ENCODE measurements around the gene ESD. TPM values are rescaled to one million over a fixed set of nuclear protein-coding genes. Genes with fewer than 3 reads are reported as not detected.
A peak's percentile ranks its signal among the peaks of the same experiment; 100 is the strongest.

Gene ESD
- total RNA-seq (100 to 1,000 TPM in 1 of 2 donors, 10 to 100 TPM in 1; 78.9 to 167 TPM), polyA plus RNA-seq (100 to 1,000 TPM in 1 of 2 donors, 10 to 100 TPM in 1; 96.1 to 102 TPM)
- long read RNA-seq, donor 1, transcript ESD-202 (10 exons, 1,192 nt), result major isoform, 62 of 152 reads
- long read RNA-seq, donor 1, partial matches to known transcripts, result 65 of 152 reads
- long read RNA-seq, donor 1, other reads (novel, unspliced or antisense), result 25 of 152 reads
- long read RNA-seq, donor 2, transcript ESD-202 (10 exons, 1,192 nt), result major isoform, 31 of 52 reads
- long read RNA-seq, donor 2, partial matches to known transcripts, result 6 of 52 reads
- long read RNA-seq, donor 2, other reads (novel, unspliced or antisense), result 15 of 52 reads
- long read RNA-seq, donor 3, transcript ESD-202 (10 exons, 1,192 nt), result major isoform, 41 of 81 reads
- long read RNA-seq, donor 3, partial matches to known transcripts, result 24 of 81 reads
- long read RNA-seq, donor 3, other reads (novel, unspliced or antisense), result 16 of 81 reads
- long read RNA-seq, donor 4, transcript ESD-202 (10 exons, 1,192 nt), result major isoform, 15 of 62 reads
- long read RNA-seq, donor 4, partial matches to known transcripts, result 34 of 62 reads
- long read RNA-seq, donor 4, other reads (novel, unspliced or antisense), result 13 of 62 reads
- long read RNA-seq, donor 5, transcript ESD-202 (10 exons, 1,192 nt), result major isoform, 59 of 177 reads
- long read RNA-seq, donor 5, partial matches to known transcripts, result 75 of 177 reads
- long read RNA-seq, donor 5, other reads (novel, unspliced or antisense), result 43 of 177 reads

- DNase-seq (peak; percentile 95 to 97 (median 96)), ATAC-seq (ENCODE audit: insufficient read depth, low FRiP score) (peak; percentile 96)
- no peak for TF ChIP-seq CTCF (IDR thresholded peaks at IDR 0.05; ENCODE audit: control extremely low read depth, extremely low read depth)
- H3K4me1 ChIP-seq (ENCODE audit: control insufficient read depth in 5 of 5, insufficient read depth in 5 of 5, low read length in 5 of 5), result peaks cover 2 to 20% (median 7%) of the 10 kb centered on the region in 5 donors
- H3K27me3 ChIP-seq (ENCODE audit: control insufficient read depth in 3 of 3, insufficient read depth in 3 of 3, low read length in 2 of 3), result no peaks in the 10 kb centered on the region
- peaks cover 0 to 5% (median 1%) of the 10 kb centered on the region in 4 donors for H3K36me3 ChIP-seq (ENCODE audit: control insufficient read depth in 4 of 4, insufficient read depth in 4 of 4, low read length in 4 of 4)
- WGBS, 2 donors, result 1% methylated on average over 66 to 77 of the region's 77 CpGs
- H3K9ac ChIP-seq (ENCODE audit: insufficient read depth in 1 of 2, low read length in 2 of 2), result peak within 1 kb of the TSS; percentile 59 to 95
- peak within 1 kb of the TSS; percentile 93 for H3K4me3 ChIP-seq
- peak within 1 kb of the TSS; percentile 90 to 97 for H3K27ac ChIP-seq (ENCODE audit: low read depth in 1 of 2, low read length in 1 of 2)
- no peaks in the 10 kb centered on the region for H3K9me3 ChIP-seq (ENCODE audit: control insufficient read depth in 4 of 4, insufficient read depth in 3 of 4, low read length in 3 of 4)
Observed at GRCh38 chr13:46796515-46797474, at the start of gene ESD. ESD (minus strand) TSS chr13:46797161; CDS start chr13:46791413, 5,748 bp downstream.

GRCh38 chr13:46846726-46847125, 49.8 kb upstream of the ESD start:
- no peak overlapping the region for H3K27ac ChIP-seq (ENCODE audit: low read depth in 1 of 2, low read length in 1 of 2)
- no peak for TF ChIP-seq CTCF (IDR thresholded peaks at IDR 0.05; ENCODE audit: control extremely low read depth, extremely low read depth)
- H3K27me3 ChIP-seq (ENCODE audit: control insufficient read depth in 3 of 3, insufficient read depth in 3 of 3, low read length in 2 of 3), result no peaks in the 10 kb centered on the region
- H3K9ac ChIP-seq (ENCODE audit: insufficient read depth in 1 of 2, low read length in 2 of 2), result no peak overlapping the region
- ATAC-seq (ENCODE audit: insufficient read depth, low FRiP score) (no peak), DNase-seq (no peak)
- H3K9me3 ChIP-seq (ENCODE audit: control insufficient read depth in 4 of 4, insufficient read depth in 3 of 4, low read length in 3 of 4), result peaks cover 0 to 2% (median 0%) of the 10 kb centered on the region in 4 donors
- no peaks in the 10 kb centered on the region for H3K4me1 ChIP-seq (ENCODE audit: control insufficient read depth in 5 of 5, insufficient read depth in 5 of 5, low read length in 5 of 5)
- H3K36me3 ChIP-seq (ENCODE audit: control insufficient read depth in 4 of 4, insufficient read depth in 4 of 4, low read length in 4 of 4), result no peaks in the 10 kb centered on the region
- WGBS, 2 donors, result 92 to 93% methylated on average over 2 of the region's 2 CpGs
- no peak overlapping the region for H3K4me3 ChIP-seq

GRCh38 chr13:46845146-46845545, 48.2 kb upstream of the ESD start:
- Histone ChIP-seq H3K27me3 (ENCODE audit: control insufficient read depth in 3 of 3, insufficient read depth in 3 of 3, low read length in 2 of 3) (no peaks in the 10 kb centered on the region), H3K4me1 (ENCODE audit: control insufficient read depth in 5 of 5, insufficient read depth in 5 of 5, low read length in 5 of 5) (no peaks in the 10 kb centered on the region), H3K9ac (ENCODE audit: insufficient read depth in 1 of 2, low read length in 2 of 2) (no peak overlapping the region), H3K27ac (ENCODE audit: low read depth in 1 of 2, low read length in 1 of 2) (no peak overlapping the region), H3K4me3 (no peak overlapping the region), H3K9me3 (ENCODE audit: control insufficient read depth in 4 of 4, insufficient read depth in 3 of 4, low read length in 3 of 4) (peaks cover 0 to 2% (median 0%) of the 10 kb centered on the region in 4 donors), H3K36me3 (ENCODE audit: control insufficient read depth in 4 of 4, insufficient read depth in 4 of 4, low read length in 4 of 4) (no peaks in the 10 kb centered on the region)
- no peak for DNase-seq
- 87% methylated on average over 2 of the region's 2 CpGs for WGBS, 2 donors
- no peak for ATAC-seq (ENCODE audit: insufficient read depth, low FRiP score)
- no peak for TF ChIP-seq CTCF (IDR thresholded peaks at IDR 0.05; ENCODE audit: control extremely low read depth, extremely low read depth)

Data from lung (tissue), 16 donors.